ENCODE measurements around the gene ZNF76.

ZNF76 gene

GRCh38 chr6:35240838-35241801 is 18.4 kb upstream of the ZNF76 start:
- H3K27ac ChIP-seq: no peak overlapping the region
- peak; percentile 85 for DNase-seq (ENCODE audit: low spot score)
- CTCF ChIA-PET: interaction anchor here (0.5 to 3.1 kb wide), 26 partner anchors 9 to 781 kb away, joined by 3 to 57 read pairs (median 4); partner anchors contain the start of genes DEF6, RPL10A and ZNF76
- POLR2A ChIA-PET (ENCODE audit: low non-redundant PET): no interaction called here
- TF ChIP-seq, protein P1, sequence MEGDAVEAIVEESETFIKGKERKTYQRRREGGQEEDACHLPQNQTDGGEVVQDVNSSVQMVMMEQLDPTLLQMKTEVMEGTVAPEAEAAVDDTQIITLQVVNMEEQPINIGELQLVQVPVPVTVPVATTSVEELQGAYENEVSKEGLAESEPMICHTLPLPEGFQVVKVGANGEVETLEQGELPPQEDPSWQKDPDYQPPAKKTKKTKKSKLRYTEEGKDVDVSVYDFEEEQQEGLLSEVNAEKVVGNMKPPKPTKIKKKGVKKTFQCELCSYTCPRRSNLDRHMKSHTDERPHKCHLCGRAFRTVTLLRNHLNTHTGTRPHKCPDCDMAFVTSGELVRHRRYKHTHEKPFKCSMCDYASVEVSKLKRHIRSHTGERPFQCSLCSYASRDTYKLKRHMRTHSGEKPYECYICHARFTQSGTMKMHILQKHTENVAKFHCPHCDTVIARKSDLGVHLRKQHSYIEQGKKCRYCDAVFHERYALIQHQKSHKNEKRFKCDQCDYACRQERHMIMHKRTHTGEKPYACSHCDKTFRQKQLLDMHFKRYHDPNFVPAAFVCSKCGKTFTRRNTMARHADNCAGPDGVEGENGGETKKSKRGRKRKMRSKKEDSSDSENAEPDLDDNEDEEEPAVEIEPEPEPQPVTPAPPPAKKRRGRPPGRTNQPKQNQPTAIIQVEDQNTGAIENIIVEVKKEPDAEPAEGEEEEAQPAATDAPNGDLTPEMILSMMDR (conservative IDR thresholded peaks at IDR 0.05; ENCODE audit: low read depth): peak; percentile 94

DNA sequence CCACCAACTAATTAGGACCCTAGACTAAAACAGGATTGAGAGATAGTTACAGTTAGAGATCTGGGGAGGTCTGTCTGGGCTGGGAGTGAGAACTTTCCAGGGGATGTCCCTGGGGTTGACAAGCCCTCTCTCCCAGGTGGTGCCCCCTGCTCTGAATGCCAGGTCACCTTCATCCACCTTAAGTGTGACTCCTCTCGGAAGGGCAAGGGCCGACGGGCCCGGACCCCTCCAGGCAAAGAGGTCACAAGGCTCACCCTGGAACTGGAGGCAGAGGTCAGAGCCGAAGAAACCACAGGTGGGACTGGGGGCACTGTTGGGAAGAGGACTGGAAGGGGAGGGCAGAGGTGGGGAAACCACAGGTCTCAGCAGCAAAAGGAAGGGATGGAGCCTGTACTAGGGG is 17.0 kb upstream of the ZNF76 start:
- ChIA-PET CTCF (interaction anchor here (2.9 to 3.1 kb wide), 2 partner anchors 38 to 96 kb away, joined by 37 to 57 read pairs; no protein-coding TSS in a partner anchor), POLR2A (ENCODE audit: low non-redundant PET) (no interaction called here)
- TF ChIP-seq, protein P1 (conservative IDR thresholded peaks at IDR 0.05; ENCODE audit: low read depth): no peak
- DNase-seq (ENCODE audit: low spot score): no peak
- no peak overlapping the region for H3K27ac ChIP-seq

GRCh38 chr6:35242906-35243305 is 16.6 kb upstream of the ZNF76 start:
- CTCF ChIA-PET: interaction anchor here (0.6 kb wide), 1 partner anchor 24 kb away, joined by 3 read pairs; no protein-coding TSS in a partner anchor
- TF ChIP-seq, protein P1 (conservative IDR thresholded peaks at IDR 0.05; ENCODE audit: low read depth): no peak
- no peak overlapping the region for H3K27ac ChIP-seq
- POLR2A ChIA-PET (ENCODE audit: low non-redundant PET): no interaction called here
- no peak for DNase-seq (ENCODE audit: low spot score)

DNA sequence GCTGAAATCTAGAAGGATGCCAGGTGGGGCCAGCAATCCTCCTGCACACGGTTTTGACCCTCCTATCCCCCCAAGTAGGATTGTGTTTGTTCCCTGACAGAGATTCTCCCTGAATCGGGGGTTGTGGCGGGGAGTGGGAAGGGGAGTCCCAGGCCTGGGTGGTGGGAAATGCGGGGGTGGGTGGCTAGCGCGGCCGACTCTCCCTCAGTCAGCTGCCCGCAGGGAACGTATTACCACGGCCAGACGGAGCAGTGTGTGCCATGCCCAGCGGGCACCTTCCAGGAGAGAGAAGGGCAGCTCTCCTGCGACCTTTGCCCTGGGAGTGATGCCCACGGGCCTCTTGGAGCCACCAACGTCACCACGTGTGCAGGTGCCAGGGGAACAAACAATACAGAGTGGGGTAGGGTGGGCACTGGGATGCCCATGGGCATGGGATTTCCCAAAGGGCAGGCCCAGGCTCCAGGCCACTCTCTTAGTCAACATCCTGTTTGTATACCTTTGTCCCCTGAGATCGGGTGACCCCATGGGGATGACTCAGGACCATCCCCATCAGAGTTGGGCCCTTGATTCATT is 16.1 kb upstream of the ZNF76 start:
- CTCF ChIA-PET: interaction anchor here (0.6 kb wide), 1 partner anchor 24 kb away, joined by 3 read pairs; no protein-coding TSS in a partner anchor
- POLR2A ChIA-PET (ENCODE audit: low non-redundant PET): no interaction called here
- DNase-seq (ENCODE audit: low spot score): no peak
- no peak overlapping the region for H3K27ac ChIP-seq
- TF ChIP-seq, protein P1 (conservative IDR thresholded peaks at IDR 0.05; ENCODE audit: low read depth): no peak

GRCh38 chr6:35244551-35244950 is 15.0 kb upstream of the ZNF76 start:
- H3K27ac ChIP-seq: no peak overlapping the region
- CTCF ChIA-PET: no interaction called here
- DNase-seq (ENCODE audit: low spot score): no peak
- TF ChIP-seq, protein P1 (conservative IDR thresholded peaks at IDR 0.05; ENCODE audit: low read depth): no peak
- POLR2A ChIA-PET (ENCODE audit: low non-redundant PET): no interaction called here

GRCh38 chr6:35247642-35248231 is 11.8 kb upstream of the ZNF76 start:
- TF ChIP-seq, protein P1 (conservative IDR thresholded peaks at IDR 0.05; ENCODE audit: low read depth): no peak
- ChIA-PET POLR2A (ENCODE audit: low non-redundant PET) (no interaction called here), CTCF (no interaction called here)
- DNase-seq (ENCODE audit: low spot score): no peak
- no peak overlapping the region for H3K27ac ChIP-seq

Data from RWPE1 (cell line).